Right kidney (tissue), 9 donors: ENCODE data around the gene HTR1D.
"Not testable (repeated sequence)": the region's sequence is repeated elsewhere in the genome, so short reads cannot be mapped to it uniquely, and the experiment has no call there.

Experiments
- DNase-seq: peaks from one replicate; pipeline ENCODE4 v3.0.0-alpha.2; 2016
- long read RNA-seq, 8 donors: transcript quantifications; one replicate each; lab custom pipeline, GENCODE V29; 2026

The HTR1D gene
- long read RNA-seq, donor 1, result 0 reads
- long read RNA-seq, donor 2, partial matches to known transcripts, result 0 of 2 reads
- long read RNA-seq, donor 2, other reads (novel, unspliced or antisense), result 0 of 2 reads
- long read RNA-seq, donor 3, result 0 reads
- long read RNA-seq, donor 4, partial matches to known transcripts, result 0 of 1 reads
- long read RNA-seq, donor 4, other reads (novel, unspliced or antisense), result 0 of 1 reads
- long read RNA-seq, donor 5, result 0 reads
- long read RNA-seq, donor 6, result 0 reads
- long read RNA-seq, donor 7, transcript HTR1D-201 (1 exons, 2,835 nt), result major isoform, 6 of 6 reads
- long read RNA-seq, donor 7, partial matches to known transcripts, result 0 of 6 reads
- long read RNA-seq, donor 7, other reads (novel, unspliced or antisense), result 0 of 6 reads
- long read RNA-seq, donor 8, partial matches to known transcripts, result 0 of 1 reads
- long read RNA-seq, donor 8, other reads (novel, unspliced or antisense), result 0 of 1 reads

GRCh38 chr1:23217421-23218115 is at the start of gene HTR1D:
Gene HTR1D (minus strand): TSS chr1:23217502. CDS start chr1:23194219, 23,283 bp downstream.
- peak; percentile 22 for DNase-seq

GRCh38 chr1:23263380-23263887 is 46.1 kb upstream of the HTR1D start:
- DNase-seq, result no peak

GRCh38 chr1:23258082-23258481 is 40.8 kb upstream of the HTR1D start:
- not testable (repeated sequence) for DNase-seq

GRCh38 chr1:23257371-23257770 is 40.1 kb upstream of the HTR1D start:
- DNase-seq, result not testable (repeated sequence)

- no peak for DNase-seq
Measured at GRCh38 chr1:23254584-23254983, 37.3 kb upstream of the HTR1D start.

- no peak for DNase-seq
Measured at GRCh38 chr1:23251812-23252211, 34.5 kb upstream of the HTR1D start.

GRCh38 chr1:23249787-23250454 is 32.6 kb upstream of the HTR1D start:
- DNase-seq, result no peak

- no peak for DNase-seq
Measured at GRCh38 chr1:23247276-23247675, 30.0 kb upstream of the HTR1D start.

GRCh38 chr1:23246274-23246673 is 29.0 kb upstream of the HTR1D start:
- no peak for DNase-seq

GRCh38 chr1:23244256-23244761 is 27.0 kb upstream of the HTR1D start:
- no peak for DNase-seq

- no peak for DNase-seq
Measured at GRCh38 chr1:23242414-23242813, 25.1 kb upstream of the HTR1D start.

GRCh38 chr1:23239638-23240295 is 22.5 kb upstream of the HTR1D start:
- DNase-seq, result no peak

- DNase-seq, result no peak
Measured at GRCh38 chr1:23238565-23238964, 21.3 kb upstream of the HTR1D start.

GRCh38 chr1:23237508-23237907 is 20.2 kb upstream of the HTR1D start:
- no peak for DNase-seq

- DNase-seq, result no peak
Measured at GRCh38 chr1:23227806-23228205, 10.5 kb upstream of the HTR1D start.

GRCh38 chr1:23224739-23225648 is 7.7 kb upstream of the HTR1D start:
- DNase-seq, result no peak

- DNase-seq, result not testable (repeated sequence)
Measured at GRCh38 chr1:23223963-23224362, 6.7 kb upstream of the HTR1D start.

- DNase-seq, result not testable (repeated sequence)
Measured at GRCh38 chr1:23223490-23223951, 6.2 kb upstream of the HTR1D start.

GRCh38 chr1:23222742-23223141 is 5.4 kb upstream of the HTR1D start:
- no peak for DNase-seq

GRCh38 chr1:23222331-23222730 is 5.0 kb upstream of the HTR1D start:
- no peak for DNase-seq

- no peak for DNase-seq
Measured at GRCh38 chr1:23221107-23221506, 3.8 kb upstream of the HTR1D start.
